CD4-positive, alpha-beta T cell treated with Interleukin-15 for 1 hour (primary cell): ENCODE measurements around the gene KISS1R.
"Not testable (repeated sequence)": the region's sequence is repeated elsewhere in the genome, so short reads cannot be mapped to it uniquely, and the experiment has no call there.

ENCODE experiments used
- DNase-seq: peaks from one replicate; pipeline ENCODE4 v3.0.0-alpha.2; 2020

Gene KISS1R

DNA sequence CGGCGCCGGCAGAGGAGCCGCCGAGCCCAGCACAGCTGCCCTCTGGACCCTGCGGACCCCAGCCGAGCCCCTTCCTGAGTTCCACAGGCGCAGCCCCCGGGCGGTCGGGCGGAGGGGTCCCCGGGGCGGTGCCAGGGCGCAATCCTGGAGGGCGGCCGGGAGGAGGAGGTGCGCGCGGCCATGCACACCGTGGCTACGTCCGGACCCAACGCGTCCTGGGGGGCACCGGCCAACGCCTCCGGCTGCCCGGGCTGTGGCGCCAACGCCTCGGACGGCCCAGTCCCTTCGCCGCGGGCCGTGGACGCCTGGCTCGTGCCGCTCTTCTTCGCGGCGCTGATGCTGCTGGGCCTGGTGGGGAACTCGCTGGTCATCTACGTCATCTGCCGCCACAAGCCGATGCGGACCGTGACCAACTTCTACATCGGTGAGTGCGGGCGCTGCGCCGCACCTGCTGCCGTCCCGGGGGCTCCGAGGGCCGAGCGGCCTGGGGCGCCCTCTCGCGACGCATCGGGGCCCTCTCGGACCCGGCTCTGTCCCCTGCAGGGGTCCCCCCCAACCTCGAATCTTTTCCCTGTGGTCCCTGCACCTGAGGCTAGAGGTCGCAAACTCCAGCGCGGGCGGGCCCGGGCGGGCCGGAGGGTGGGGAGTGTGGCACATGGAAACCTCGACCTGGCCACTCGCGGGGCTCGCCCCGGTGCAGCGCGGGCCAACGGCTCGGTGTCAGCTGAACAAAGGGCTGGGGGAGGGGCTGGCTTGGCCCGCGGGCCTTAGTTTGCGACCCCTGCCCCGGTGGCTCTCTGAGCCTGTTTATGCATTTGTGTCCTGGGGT lies at the start of gene KISS1R:
TSS of gene KISS1R (plus strand) at position 11 of the 829 bp plus-strand sequence. CDS start at position 181, 170 bp downstream.
- DNase-seq: peak; percentile 83

DNA sequence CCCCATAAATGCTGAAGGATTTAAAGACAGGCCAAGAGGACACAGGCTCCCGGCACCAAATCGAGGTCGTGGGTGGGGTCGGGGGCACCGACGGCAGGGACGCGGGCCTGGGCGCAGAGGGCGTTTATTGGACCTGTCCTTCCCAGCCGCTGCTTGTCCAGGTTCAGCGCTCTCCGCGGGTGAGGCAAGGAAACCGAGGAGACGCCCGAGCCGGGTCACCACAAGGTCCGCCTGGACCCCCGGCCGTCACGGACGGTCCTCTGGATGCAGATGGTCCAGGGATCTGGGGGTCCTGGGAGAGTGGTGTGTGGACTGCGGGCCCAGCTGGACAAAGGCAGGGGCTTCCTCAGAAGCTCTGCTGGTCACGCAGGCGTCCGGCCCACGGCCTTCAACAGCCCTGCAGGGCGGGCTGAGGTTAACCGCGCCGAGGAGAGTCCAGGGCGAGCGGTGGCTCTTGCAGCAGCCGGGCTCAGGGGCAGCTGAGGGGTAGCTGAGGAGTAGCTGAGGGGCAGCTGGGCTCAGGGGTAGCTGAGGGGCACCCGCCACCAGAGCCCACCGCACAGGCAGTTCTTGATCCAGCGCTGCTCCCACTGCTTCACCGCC lies 49.2 kb upstream of the KISS1R start:
- no peak for DNase-seq

DNA sequence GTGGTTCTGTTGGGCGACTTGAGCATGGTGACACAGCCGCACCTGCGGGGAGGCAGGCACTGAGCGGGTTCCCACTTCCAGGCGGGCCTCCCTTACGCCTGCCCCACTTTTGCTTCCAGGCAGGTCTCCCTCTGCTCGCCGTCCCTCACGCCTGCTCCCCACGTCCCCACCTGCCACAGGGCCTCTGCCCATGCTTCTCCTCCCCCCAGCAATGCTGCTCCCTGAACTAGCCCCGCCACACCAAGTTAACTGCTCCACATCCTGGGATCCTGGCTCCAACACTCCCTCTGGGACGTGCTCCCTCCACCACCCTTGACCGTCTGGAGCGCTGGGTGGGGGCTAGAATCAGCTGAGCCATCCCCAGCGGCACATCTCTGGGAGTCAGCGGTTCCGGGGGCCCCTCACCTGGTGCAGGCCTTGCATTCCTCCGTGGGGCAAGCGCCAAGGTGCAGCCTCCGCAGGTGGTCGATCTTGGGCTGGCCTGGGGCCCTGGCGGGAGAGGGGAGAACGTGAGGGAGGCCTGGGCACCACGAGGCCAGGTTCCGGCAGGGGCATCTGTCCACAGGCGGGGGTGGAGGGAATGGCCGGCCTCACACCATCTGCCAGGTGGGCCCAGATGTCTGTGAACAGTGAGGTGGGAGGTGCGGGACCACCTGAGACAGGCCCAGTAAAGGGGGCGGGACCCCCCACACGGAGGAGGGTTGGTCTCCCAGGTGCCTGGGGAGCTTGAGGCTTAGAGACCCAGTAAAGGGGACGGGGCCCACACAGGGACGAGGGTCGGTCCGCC lies 48.5 kb upstream of the KISS1R start:
- DNase-seq: no peak

DNA sequence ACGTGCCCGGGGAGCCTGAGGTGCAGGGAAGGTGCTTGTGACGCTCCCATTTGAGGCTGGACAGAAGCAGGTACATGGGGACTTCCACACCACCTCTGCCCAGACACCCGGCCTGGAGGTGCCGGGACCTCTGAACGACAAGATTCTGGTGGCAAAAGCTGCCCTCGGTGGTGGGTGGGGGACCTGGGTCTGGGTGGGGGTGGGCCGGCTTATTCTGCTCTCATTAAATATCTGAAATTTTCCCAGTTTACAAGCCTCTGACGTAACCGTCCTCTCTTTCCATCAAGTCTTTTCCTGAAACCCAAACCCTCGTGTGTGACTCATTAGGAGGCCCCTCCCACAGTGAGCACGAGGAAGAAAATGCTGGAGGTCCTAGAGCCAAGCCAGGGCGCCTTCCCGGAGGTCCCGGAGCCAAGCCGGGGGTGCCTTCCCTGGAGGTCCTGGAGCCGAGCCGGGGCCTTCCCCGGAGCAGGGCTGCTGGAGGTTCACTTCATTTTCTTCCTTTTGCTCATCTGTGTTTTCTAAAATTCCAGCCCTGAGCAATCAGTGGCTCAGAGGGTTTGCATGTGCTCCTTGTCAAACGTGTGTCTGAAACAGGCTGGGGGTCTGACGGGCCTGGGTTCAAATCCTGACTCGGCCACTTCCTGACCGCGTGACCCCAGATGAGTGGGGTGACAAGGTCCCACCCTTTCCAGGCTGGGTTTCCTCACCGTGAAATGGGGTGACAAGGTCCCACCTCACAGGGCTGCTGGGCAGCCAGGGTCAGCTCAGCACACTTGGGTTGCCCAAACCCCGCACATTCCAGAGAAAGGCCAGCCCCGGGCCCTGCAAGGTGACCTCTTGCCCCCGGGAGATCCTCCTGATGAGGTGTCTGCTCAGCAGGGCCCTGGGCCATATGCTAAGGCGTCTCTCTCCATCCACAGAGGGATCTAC lies 47.6 kb upstream of the KISS1R start:
- DNase-seq: no peak

DNA sequence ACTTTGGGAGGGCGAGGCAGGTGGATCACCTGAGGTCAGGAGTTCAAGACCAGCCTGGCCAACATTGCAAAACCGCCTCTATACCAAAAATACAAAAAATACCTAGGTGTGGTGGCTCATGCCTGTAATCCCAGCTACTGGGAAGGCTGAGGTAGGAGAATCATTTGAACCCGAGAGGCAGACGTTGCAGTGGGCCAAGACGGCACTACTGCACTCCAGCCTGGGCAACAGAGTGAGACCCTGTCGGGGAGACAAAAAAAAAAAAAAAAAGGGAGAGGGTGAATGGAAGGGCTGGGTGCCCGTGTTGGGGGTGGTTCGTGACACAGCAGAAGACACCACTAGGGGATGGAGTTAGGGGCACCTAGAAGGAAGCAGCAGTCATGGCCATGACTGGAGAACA lies 46.8 kb upstream of the KISS1R start:
- DNase-seq: no peak

DNA sequence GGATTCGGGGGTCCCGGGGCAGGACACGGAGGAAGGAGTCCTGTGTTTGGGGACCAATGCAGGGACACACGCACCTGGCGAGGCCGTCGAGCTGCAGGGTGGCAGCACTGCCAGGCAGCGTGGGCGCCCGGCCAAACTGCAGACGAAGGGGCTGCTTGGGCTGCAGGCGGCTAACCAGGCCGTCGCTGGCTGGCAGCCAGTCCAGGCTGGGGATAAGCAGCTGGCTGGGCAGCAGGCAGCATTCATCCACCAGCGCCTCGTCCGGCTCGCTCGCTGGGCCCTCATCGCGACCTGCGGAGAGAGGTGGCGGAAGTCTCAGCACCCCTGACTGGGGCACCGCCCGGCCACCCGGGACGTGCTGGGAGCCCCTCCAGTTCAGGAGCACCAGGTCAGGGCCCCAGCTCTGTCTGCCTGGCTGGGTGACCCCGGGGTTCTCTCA lies 46.2 kb upstream of the KISS1R start:
- DNase-seq: no peak

DNA sequence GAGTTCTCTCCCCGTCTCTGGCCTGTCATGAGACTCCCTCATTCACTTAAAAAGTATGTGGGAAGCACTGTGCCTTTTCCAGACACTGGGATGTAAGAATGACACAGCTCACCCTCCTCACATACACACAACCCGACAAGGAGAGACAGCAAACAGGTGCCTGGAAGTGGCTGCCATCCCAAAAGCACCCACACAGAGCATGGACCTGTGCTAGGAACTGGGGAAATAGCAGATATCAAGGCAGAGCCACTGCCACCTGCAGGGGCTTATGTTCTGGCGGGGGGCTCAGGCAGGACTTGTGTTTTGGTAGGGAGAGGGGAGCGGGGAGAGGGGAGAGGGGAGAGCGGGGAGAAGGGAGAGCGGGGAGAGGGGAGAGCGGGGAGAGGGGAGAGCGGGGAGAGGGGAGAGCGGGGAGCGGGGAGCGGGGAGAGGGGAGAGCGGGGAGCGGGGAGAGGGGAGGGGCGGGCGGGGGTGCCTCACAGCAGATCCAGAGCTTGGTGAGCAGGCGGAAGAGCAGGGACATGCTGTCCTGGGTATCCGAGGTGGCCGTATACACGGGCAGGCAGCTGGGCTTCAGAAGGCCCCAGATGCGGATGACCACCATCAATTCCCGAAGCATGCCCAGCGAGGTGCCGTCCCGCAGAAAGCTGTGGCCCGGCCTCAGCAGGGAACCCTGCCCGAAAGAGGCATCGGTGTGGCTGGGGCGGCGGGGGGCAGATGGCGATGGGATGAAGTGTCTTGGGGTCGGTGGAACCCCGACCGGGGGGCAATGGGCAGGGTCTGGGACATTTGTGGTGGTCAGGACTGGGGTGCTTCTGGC lies 45.5 kb upstream of the KISS1R start:
- no peak for DNase-seq

DNA sequence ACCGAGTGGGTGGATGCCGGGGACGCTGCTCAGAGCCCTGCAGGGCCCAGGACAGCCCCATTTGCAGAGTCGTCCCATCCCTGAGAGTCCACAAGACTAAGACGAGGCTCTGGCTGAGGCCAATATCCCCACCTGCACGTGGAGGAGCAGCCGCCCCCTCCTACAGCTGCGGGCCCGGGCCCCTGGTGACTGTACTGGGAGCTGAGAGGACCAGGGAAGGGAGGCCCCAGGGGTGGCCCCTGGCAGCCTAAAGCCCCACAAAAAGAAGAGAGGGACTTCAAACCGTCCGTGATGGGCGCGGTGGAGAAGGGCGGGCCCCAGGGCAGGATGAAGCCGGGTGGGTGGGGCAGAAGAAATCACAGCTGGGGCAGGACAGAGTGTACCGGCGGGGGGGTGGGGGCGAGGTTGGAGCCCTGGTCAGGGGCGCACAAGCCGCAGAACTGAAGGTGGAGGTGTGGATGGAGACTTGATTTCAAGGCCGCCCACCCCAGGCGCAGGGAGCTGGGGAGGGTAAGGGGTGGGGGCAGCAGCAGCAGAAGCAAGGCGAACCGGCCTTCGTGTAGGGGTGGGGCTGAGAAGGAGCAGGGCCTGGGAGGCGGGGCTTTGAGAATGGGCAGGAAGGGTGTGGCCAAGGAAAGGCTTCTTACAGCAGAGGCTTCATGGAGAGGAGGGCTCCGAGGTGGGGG lies 44.7 kb upstream of the KISS1R start:
- DNase-seq: peak; percentile 91

DNA sequence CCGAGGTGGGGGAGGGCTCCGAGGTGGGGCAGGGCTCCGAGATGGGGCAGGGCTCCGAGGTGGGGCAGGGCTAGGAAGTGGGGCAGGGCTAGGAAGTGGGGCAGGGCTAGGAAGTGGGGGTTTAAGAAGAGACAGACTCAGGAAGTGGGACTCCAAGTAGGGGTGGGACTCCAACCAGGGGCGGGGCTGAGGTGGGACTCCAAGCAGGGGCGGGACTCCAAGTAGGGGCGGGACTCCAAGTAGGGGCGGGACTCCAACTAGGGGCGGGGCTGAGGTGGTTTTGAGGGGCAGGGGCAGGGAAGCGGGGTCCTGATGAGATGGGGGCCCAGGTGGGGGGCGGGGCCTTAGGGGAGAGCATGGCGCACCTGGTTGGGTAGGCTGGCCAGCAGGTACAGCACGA lies 44.0 kb upstream of the KISS1R start:
- peak; percentile 91 for DNase-seq

DNA sequence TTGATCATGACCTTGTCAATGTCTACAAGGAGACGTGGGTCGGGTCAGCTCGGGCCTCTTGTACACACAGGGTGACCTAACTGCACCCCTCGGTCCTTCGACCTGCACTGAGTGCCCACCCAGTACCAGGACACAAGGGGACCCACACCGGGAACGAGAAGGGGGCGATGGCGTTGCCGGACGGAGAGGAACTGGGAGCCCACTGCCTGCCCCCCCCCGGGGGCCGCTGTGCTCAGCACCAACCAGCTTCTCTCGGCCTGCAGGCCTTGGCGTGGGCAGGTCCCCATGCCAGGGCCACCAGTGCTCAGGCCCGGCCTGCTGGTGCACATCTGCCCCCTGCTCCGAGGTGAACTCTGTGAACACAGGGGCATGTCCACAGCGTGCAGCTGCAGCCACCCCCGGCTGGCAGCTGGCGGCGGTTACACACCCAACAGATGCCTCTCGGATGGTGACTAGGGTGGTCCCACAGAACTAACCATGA lies 43.5 kb upstream of the KISS1R start:
- no peak for DNase-seq

DNA sequence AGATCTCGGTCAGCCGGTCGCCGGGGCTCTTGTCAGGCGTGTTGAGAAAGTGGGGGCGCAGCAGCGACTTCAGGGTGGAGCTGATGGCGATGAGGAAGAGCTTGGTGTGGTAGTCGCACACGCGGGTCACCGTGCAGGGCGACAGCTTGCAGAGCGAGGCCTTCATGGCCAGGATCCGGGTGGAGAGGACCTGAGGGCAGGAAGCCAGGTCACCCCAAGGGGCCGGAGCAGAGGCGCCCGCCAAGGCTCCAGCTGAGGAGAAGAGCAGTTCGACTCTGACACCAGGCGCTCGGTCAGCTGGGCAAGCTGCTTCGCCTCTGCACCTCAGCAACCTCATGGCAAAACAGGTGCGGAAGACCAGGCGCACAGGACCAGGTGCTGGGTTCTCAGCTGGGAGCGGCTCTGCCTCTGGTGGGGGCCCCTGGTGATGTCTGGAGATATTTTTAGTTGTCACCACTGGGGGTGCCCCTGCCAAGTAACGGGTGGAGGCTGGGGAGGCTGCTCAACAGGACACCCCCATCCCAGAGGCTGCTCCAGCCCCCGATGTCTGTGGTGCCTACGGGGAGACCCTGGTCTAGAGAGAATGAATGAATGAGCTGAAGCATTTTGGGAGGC lies 41.8 kb upstream of the KISS1R start:
- no peak for DNase-seq

DNA sequence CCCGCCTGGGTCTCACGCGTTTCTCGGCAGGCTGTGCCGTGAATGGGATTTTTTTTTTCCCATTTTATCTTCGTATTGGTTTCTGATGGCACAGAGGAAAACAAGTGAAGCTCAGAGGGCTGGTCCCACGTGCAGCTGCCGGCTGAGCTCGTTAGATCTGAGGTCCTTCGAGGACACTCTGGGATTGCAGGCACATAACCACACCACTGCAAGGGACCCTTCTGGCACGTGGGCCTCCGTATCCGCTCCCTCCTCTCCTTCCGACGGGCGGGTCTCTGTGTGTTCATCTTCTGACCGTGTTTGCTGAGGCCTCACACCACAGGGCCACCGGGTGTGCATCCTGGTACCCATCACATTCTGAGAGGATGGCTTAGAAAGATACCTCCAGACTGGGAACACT lies 41.0 kb upstream of the KISS1R start:
- no peak for DNase-seq

DNA sequence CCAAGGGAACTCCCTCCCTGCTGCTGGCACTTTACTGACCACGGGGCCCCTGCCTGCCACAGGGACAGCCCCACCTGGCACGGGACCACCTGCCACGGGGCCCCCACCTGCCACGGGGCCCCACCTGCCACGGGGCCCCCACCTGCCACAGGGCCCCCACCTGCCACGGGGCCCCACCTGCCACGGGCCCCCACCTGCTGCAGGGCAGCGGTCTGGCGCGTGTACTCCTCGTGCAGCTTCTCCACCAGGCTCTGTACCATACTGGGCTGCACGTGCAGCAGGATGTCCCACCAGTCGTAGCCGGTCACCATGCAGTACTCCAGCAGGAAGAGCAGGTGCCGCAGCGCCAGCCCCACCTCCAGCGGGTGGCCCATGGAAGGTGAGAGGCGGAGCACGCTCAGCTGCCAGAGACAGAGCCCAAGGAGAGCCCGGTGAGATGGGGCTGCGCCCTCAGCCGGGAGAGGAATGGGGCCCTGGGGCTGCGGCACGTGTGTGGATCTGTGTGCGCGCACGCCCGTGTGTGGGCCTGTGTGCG lies 40.3 kb upstream of the KISS1R start:
- DNase-seq: no peak

DNA sequence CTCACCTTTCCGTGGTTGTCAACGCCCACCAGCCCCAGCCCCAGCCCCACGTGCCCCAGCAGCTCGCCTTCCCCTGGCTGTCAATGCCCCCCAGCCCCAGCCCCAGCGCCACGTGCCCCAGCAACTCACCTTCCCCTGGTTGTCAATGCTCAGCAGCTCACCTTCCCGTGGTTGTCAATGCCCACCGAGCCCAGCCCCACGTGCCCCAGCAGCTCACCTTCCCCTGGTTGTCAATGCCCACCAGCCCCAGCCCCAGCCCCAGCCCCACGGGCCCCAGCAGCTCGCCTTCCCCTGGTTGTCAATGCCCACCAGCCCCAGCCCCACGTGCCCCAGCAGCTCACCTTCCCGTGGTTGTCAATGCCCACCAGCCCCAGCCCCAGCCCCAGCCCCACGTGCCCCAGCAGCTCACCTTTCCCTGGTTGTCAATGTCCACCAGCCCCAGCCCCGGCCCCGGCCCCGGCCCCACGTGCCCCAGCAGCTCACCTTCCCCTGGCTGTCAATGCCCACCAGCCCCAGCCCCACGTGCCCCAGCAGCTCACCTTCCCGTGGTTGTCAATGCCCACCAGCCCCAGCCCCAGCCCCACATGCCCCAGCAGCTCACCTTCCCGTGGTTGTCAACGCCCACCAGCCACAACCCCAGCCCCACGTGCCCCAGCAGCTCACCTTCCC lies 39.0 kb upstream of the KISS1R start:
- not testable (repeated sequence) for DNase-seq

DNA sequence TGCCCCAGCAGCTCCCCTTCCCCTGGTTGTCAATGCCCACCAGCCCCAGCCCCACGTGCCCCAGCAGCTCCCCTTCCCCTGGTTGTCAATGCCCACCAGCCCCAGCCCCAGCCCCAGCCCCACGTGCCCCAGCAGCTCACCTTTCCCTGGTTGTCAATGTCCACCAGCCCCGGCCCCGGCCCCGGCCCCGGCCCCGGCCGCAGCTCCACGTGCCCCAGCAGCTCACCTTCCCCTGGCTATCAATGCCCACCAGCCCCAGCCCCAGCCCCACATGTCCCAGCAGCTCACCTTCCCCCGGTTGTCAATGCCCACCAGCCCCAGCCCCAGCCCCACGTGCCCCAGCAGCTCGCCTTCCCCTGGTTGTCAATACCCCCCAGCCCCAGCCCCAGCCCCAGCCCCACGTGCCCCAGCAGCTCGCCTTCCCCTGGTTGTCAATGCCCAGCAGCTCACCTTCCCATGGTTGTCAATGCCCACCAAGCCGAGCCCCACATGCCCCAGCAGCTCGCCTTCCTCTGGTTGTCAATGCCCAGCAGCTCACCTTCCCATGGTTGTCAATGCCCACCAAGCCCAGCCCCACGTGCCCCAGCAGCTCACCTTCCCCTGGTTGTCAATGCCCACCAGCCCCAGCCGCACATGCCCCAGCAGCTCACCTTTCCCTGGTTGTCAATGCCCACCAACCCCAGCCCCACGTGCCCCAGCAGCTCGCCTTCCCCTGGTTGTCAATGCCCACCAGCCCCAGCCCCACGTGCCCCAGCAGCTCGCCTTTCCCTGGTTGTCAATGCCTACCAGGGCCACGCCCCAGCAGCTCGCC lies 38.2 kb upstream of the KISS1R start:
- DNase-seq: not testable (repeated sequence)

DNA sequence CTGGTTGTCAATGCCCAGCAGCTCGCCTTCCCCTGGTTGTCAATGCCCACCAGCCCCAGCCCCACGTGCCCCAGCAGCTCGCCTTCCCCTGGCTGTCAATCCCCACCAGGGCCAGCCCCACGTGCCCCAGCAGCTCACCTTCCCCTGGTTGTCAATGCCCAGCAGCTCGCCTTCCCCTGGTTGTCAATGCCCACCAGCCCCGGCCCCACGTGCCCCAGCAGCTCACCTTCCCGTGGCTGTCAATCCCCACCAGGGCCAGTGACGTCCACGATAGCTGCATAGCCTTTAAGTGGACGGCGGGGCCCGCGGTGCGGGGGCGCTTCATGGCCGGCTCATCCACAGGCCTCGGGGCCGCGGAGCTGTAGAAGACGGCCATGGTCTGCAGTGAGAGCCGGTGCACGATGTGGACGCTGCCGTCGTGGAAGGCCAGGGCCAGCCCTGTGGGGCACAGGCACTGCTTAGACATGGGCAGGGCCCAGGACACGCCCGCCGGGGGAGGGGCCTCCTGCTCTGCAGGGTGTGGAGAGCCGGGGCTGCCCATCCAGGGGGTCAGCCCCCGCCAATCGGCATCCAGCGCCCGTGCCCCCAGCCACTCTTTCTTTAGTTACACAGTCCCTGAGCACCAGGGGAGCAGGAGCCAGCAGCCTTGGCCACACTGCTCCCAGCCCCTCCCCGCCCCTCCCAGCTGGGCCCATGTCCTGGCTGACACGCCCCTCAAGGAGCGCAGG lies 37.3 kb upstream of the KISS1R start:
- no peak for DNase-seq

DNA sequence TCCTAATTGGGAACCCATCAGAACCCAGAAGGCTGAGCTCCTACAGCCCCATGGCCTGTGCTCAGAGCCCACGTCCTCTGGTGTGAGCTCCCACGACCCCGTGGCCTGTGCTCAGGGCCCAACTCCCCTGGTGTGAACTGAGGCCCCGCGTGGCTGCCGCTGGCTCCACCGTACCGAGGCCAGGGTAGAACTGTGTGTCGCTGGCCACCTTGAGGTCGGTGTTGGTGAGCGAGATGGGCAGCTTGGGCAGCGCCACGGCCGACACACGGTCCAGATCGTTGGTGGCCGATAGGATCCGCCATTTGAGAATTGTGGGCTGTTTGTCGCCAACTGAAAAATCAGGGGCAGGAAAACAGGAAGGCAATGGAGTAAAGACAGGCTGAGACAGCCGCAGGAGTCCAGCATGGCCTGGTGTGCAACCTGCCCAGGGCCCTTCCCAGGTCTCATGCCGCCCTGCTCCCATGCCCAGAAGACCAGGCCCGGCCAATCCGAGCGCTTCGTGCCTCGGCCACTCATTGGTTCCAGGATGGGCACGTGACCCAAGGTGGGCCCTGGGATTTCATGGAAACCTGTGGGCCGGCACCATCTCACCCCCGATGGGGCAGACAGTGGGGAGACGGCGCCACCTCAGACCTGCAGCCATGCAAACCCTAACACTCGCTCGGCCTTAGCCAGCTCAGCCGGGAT lies 35.6 kb upstream of the KISS1R start:
- no peak for DNase-seq
